Neuronal stem cell (in vitro differentiated cells): Measurements from ENCODE around the gene LDB2.

Experiments
- DNase-seq: peaks from one replicate; pipeline ENCODE4 v3.0.0-alpha.2; 2013; ENCODE audit warnings: low spot score
- H2AFZ ChIP-seq: one replicate; pipeline ENCODE4 v1.6.1; 2013; ENCODE audit warnings: mild to moderate bottlenecking, low read length, inconsistent platforms
- H2AK5ac ChIP-seq: 2 replicates; pipeline ENCODE4 v1.6.1; 2013; ENCODE audit warnings: low read depth, mild to moderate bottlenecking, inconsistent platforms, low read length, moderate library complexity, mixed read lengths
- H2BK120ac ChIP-seq: 2 replicates; pipeline ENCODE4 v1.6.1; 2013; ENCODE audit warnings: low read depth, mild to moderate bottlenecking, inconsistent platforms, low read length, moderate library complexity, mixed read lengths
- H2BK12ac ChIP-seq: one replicate; pipeline ENCODE4 v1.6.1; 2013; ENCODE audit warnings: low read length, inconsistent platforms
- H2BK15ac ChIP-seq: 2 replicates; pipeline ENCODE4 v1.6.1; 2013; ENCODE audit warnings: mild to moderate bottlenecking, low read length, inconsistent platforms, mixed read lengths
- H2BK5ac ChIP-seq: one replicate; pipeline ENCODE4 v1.6.1; 2013; ENCODE audit warnings: inconsistent platforms, mild to moderate bottlenecking, low read length, moderate library complexity
- H3K14ac ChIP-seq: one replicate; pipeline ENCODE4 v1.6.1; 2013; ENCODE audit warnings: low read length, inconsistent platforms
- H3K18ac ChIP-seq: 2 replicates; pipeline ENCODE4 v1.6.1; 2013; ENCODE audit warnings: low read length, inconsistent platforms
- H3K23ac ChIP-seq: 2 replicates; pipeline ENCODE4 v1.6.1; 2013; ENCODE audit warnings: low read depth, mild to moderate bottlenecking, mixed read lengths, low read length, inconsistent platforms; ENCODE audit not compliant: poor library complexity
- H3K27ac ChIP-seq: replicated peaks from 3 replicates; pipeline ENCODE4 v1.5.1; 2013; ENCODE audit warnings: low read length, inconsistent platforms
- H3K27me3 ChIP-seq, 3 experiments: 2 replicates each; pipeline ENCODE4 v1.6.1; 2013; ENCODE audit warnings: low read length in 3 of 3, mild to moderate bottlenecking in 2 of 3, inconsistent platforms in 1 of 3, low read depth in 1 of 3, mixed read lengths in 1 of 3, moderate library complexity in 1 of 3; ENCODE audit not compliant: control insufficient read depth in 3 of 3, insufficient read depth in 3 of 3
- H3K36me3 ChIP-seq, 2 donors: replicated peaks in 1 of 2; 2 replicates each; pipeline ENCODE4 v1.6.1; 2013; ENCODE audit warnings: low read length in 2 of 2; ENCODE audit not compliant: control insufficient read depth in 2 of 2, insufficient read depth in 2 of 2
- H3K4ac ChIP-seq: 2 replicates; pipeline ENCODE4 v1.6.1; 2013; ENCODE audit warnings: inconsistent platforms, mild to moderate bottlenecking, low read length, moderate library complexity
- H3K4me1 ChIP-seq, 2 donors: 1 replicate in 1 of 2; 2 replicates in 1 of 2; pipeline ENCODE4 v1.6.1; 2013; ENCODE audit warnings: low read length in 2 of 2, low read depth in 1 of 2; ENCODE audit not compliant: control insufficient read depth in 2 of 2, insufficient read depth in 1 of 2
- H3K4me2 ChIP-seq: one replicate; pipeline ENCODE4 v1.6.1; 2013; ENCODE audit warnings: mild to moderate bottlenecking, low read length, inconsistent platforms; ENCODE audit not compliant: insufficient read depth, poor library complexity, severe bottlenecking
- H3K4me3 ChIP-seq, 2 donors: 2 replicates each; pipeline ENCODE4 v1.5.1; 2013; ENCODE audit warnings: low read length in 2 of 2, mild to moderate bottlenecking in 2 of 2, inconsistent platforms in 1 of 2, moderate library complexity in 1 of 2
- H3K79me1 ChIP-seq: one replicate; pipeline ENCODE4 v1.6.1; 2013; ENCODE audit warnings: low read depth, mild to moderate bottlenecking, inconsistent platforms, low read length, moderate library complexity
- H3K9ac ChIP-seq: one replicate; pipeline ENCODE4 v1.6.1; 2013; ENCODE audit warnings: mild to moderate bottlenecking, low read depth, low read length, inconsistent platforms; ENCODE audit not compliant: poor library complexity
- H3K9me3 ChIP-seq, 2 donors: replicated peaks in 1 of 2; 2 replicates each; pipeline versions ENCODE3 to v1.6.1; 2013; ENCODE audit warnings: low read length in 2 of 2, mild to moderate bottlenecking in 2 of 2, inconsistent platforms in 1 of 2, low read depth in 1 of 2, mixed read lengths in 1 of 2, moderate library complexity in 1 of 2; ENCODE audit not compliant: control insufficient read depth in 2 of 2, insufficient read depth in 1 of 2
- H4K8ac ChIP-seq: one replicate; pipeline ENCODE4 v1.6.1; 2013; ENCODE audit warnings: low read depth, mild to moderate bottlenecking, inconsistent platforms, low read length, moderate library complexity
- H4K91ac ChIP-seq: one replicate; pipeline ENCODE4 v1.6.1; 2013; ENCODE audit warnings: low read length, low read depth, mild to moderate bottlenecking, inconsistent platforms; ENCODE audit not compliant: poor library complexity
- WGBS, 2 donors: extraction: QIAGEN DNeasy Blood & Tissue Kit; methylation state at CpG; one replicate each; pipeline ENCODE4 v1.1.7; 2013; ENCODE audit warnings: missing lambda C conversion rate in 2 of 2, mixed read lengths in 1 of 2; ENCODE audit not compliant: insufficient read length in 2 of 2, insufficient replicate concordance in 1 of 2; ENCODE audit errors: extremely low coverage in 2 of 2; 5-methylcytosine and 5-hydroxymethylcytosine counted together

LDB2 gene

DNA sequence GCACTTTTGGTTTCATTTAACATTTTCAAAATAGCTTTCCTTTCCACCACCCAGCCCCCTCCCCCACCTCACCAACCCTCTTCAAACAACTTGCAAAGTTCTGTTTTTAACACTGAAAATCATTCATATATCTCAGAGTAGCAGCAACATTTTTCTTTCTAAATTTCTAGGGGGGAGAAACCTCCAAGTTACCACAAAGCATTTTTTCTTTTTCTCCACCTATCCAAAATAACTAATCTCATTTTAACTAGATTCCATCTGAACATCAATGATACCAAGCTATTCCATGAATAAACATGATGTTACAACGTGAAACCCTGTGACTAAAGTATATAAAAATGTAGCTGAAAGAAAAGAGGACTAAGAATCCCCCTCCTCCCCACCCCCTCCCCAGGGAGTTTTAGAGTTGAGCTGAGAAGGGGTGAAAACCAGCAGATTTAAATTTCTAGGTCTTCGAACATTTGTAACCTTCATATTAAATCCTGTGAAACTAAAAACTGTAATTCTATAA is 5.2 kb downstream of the LDB2 start:
- Histone ChIP-seq H2BK5ac (no peak overlapping the region), H3K79me1 (no peaks in the 10 kb centered on the region), H3K36me3 (no peaks in the 10 kb centered on the region), H3K14ac (no peak overlapping the region), H3K4ac (no peak overlapping the region), H3K4me2 (no peak overlapping the region), H3K9ac (no peak overlapping the region), H4K91ac (no peak overlapping the region), H2BK120ac (no peak overlapping the region), H2AFZ (peak overlapping the region; percentile 85), H3K9me3 (no peaks in the 10 kb centered on the region), H2BK12ac (no peak overlapping the region), H3K27ac (no peak overlapping the region), H2AK5ac (no peak overlapping the region), H2BK15ac (no peak overlapping the region), H3K4me3 (no peak overlapping the region), H3K23ac (no peak overlapping the region), H3K18ac (no peak overlapping the region), H3K4me1 (peaks cover 2 to 25% of the 10 kb centered on the region in 2 donors), H4K8ac (no peak overlapping the region), H3K27me3 (no peaks in the 10 kb centered on the region)
- DNase-seq = no peak
- no CpG with 5 or more reads among the region's 2 CpGs for WGBS, 2 donors

DNA sequence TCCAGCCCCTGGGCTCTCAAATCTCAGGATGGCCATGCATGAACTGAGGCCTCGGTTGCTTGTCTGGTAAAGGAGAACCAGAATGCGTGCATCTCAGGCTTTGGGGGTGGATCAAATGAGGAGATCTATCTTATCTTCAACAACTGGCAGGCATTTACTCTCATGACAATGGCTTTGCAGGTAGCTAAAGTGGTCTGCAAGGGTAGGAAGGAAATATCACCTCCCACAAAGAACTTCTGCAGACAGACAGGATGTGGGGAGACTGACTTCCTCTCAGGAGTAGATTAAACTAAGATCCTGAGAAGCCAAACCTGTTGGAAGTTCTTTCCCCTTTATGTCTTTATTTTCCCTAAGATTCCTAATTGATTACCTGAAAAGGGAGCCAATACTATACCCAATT is 7.8 kb downstream of the LDB2 start:
- no peak overlapping the region for H3K23ac ChIP-seq
- DNase-seq = no peak

DNA sequence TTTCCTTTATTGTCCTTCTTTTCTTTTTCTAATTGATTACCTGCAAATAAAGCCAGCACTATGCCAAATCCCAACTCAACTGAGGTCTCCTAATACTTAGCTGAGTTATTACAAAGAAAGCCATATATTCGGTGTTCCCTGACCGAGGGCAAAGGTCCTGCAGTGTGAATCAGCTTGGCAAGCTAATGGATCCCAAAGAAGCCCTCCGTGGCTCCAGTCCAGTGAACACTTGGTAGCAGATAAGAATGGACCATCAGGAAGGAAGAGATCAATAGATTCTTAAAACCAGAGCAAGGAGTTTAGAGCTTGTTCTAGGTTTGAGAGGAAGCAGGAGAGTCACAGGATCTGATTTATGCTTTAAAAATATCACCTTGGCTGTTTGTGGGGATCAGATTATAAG is 8.5 kb downstream of the LDB2 start:
- Histone ChIP-seq H3K4me2 (no peak overlapping the region), H2AFZ (no peak overlapping the region), H3K4me1 (peaks cover 2 to 14% of the 10 kb centered on the region in 2 donors), H3K4ac (no peak overlapping the region), H2BK15ac (no peak overlapping the region), H2AK5ac (no peak overlapping the region), H4K91ac (no peak overlapping the region), H3K27me3 (no peaks in the 10 kb centered on the region), H3K14ac (no peak overlapping the region), H2BK5ac (no peak overlapping the region), H4K8ac (no peak overlapping the region), H3K18ac (no peak overlapping the region), H3K4me3 (no peak overlapping the region), H2BK12ac (no peak overlapping the region), H3K27ac (no peak overlapping the region), H3K23ac (no peak overlapping the region), H3K9me3 (peaks cover 0 to 1% of the 10 kb centered on the region in 2 donors), H3K9ac (no peak overlapping the region), H3K79me1 (no peaks in the 10 kb centered on the region), H3K36me3 (no peaks in the 10 kb centered on the region), H2BK120ac (no peak overlapping the region)
- DNase-seq = no peak
- no CpG with 5 or more reads among the region's 3 CpGs for WGBS, 2 donors

More for the DNA sequence above, 7.8 kb downstream of the LDB2 start:
- H2AFZ ChIP-seq = no peak overlapping the region
- H3K4ac ChIP-seq = no peak overlapping the region
- WGBS, 2 donors = no CpG with 5 or more reads among the region's 2 CpGs
- H2AK5ac ChIP-seq = no peak overlapping the region
- H3K4me3 ChIP-seq = no peak overlapping the region
- H3K9me3 ChIP-seq = peaks cover 0 to 1% of the 10 kb centered on the region in 2 donors
- no peak overlapping the region for H3K27ac ChIP-seq
- no peak overlapping the region for H3K4me2 ChIP-seq
- H3K9ac ChIP-seq = no peak overlapping the region
- H4K8ac ChIP-seq = no peak overlapping the region
- H3K14ac ChIP-seq = no peak overlapping the region
- no peak overlapping the region for H2BK12ac ChIP-seq
- peaks cover 2 to 18% of the 10 kb centered on the region in 2 donors for H3K4me1 ChIP-seq
- no peak overlapping the region for H2BK5ac ChIP-seq
- no peaks in the 10 kb centered on the region for H3K27me3 ChIP-seq
- H4K91ac ChIP-seq = no peak overlapping the region
- no peak overlapping the region for H2BK15ac ChIP-seq
- H3K79me1 ChIP-seq = no peaks in the 10 kb centered on the region
- H3K36me3 ChIP-seq = no peaks in the 10 kb centered on the region
- H2BK120ac ChIP-seq = no peak overlapping the region
- H3K18ac ChIP-seq = no peak overlapping the region

DNA sequence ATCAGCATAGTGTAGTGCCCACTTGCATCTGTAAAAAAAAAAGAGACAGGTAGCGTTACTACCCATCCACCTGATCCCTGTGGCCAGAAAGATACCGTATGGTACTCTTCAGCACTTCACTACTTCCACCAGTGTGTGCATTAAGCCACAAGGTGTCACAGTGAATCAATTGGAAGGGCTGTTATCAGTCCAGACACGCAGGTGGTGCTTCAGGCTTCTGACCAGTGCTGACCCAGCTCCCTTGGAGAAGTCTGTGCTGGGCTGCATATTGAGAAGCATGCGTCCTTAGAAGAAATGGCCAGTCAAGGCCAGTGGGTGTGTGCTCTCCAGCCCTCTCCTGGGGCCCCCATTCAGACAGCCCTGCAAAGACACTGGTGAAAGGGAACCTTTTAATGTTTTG is 10.6 kb downstream of the LDB2 start:
- Histone ChIP-seq H3K4me2 (no peak overlapping the region), H3K18ac (no peak overlapping the region), H3K79me1 (no peaks in the 10 kb centered on the region), H4K8ac (no peak overlapping the region), H3K4ac (no peak overlapping the region), H3K9ac (peak overlapping the region; percentile 12), H2BK15ac (no peak overlapping the region), H2BK120ac (no peak overlapping the region), H3K4me3 (no peak overlapping the region), H3K27ac (no peak overlapping the region), H3K4me1 (peaks cover 0 to 6% of the 10 kb centered on the region in 2 donors), H3K36me3 (no peaks in the 10 kb centered on the region), H3K27me3 (no peaks in the 10 kb centered on the region), H2AFZ (no peak overlapping the region), H3K14ac (no peak overlapping the region), H4K91ac (no peak overlapping the region), H2AK5ac (no peak overlapping the region), H3K23ac (no peak overlapping the region), H3K9me3 (peaks cover 0 to 1% of the 10 kb centered on the region in 2 donors), H2BK12ac (no peak overlapping the region), H2BK5ac (no peak overlapping the region)
- no CpG with 5 or more reads among the region's 4 CpGs for WGBS, 2 donors
- DNase-seq = no peak
